K562 (cell line): ENCODE measurements around the gene SULT2B1. TPM values are rescaled to one million over a fixed set of nuclear protein-coding genes. Genes with fewer than 3 reads are reported as not detected.
A peak's percentile ranks its signal among the peaks of the same experiment; 100 is the strongest.

Experiments
- BRF1 ChIP-seq: IDR thresholded peaks from 3 replicates; pipeline ENCODE4 v1.6.1; 2011; ENCODE audit warnings: borderline replicate concordance, mild to moderate bottlenecking; ENCODE audit not compliant: insufficient read length; ENCODE audit errors: extremely low read depth
- CBFB ChIP-seq: sonication (generic); formaldehyde crosslinking; IDR thresholded peaks from 2 replicates; pipeline ENCODE4 v1.4.0; 2020; ENCODE audit warnings: mild to moderate bottlenecking, missing genetic modification reagents
- CBX3 ChIP-seq, 2 experiments: IDR thresholded peaks; 1 replicate in 1 of 2; 2 replicates in 1 of 2; pipeline ENCODE4 v1.6.1; 2012; ENCODE audit warnings: inconsistent platforms in 2 of 2, low read length in 2 of 2, borderline replicate concordance in 1 of 2, control low read depth in 1 of 2
- CHD2 ChIP-seq: IDR thresholded peaks from 2 replicates; pipeline ENCODE4 v1.6.1; 2011; ENCODE audit warnings: low read depth, low read length
- CHD4 ChIP-seq: fragments of 200-600 bp; sonication (generic); IDR thresholded peaks from 3 replicates; pipeline ENCODE4 v1.6.1; 2012; ENCODE audit warnings: low read depth, mild to moderate bottlenecking, mixed read lengths, low read length, inconsistent platforms; ENCODE audit not compliant: insufficient read depth, insufficient replicate concordance, poor library complexity, severe bottlenecking
- CREB3 ChIP-seq: fragments of 450-650 bp; conservative IDR thresholded peaks from 2 replicates; pipeline ENCODE4 v1.6.1; 2016; ENCODE audit warnings: missing genetic modification characterization, low read depth, mild to moderate bottlenecking, missing compliant biosample characterization, moderate library complexity
- HINFP ChIP-seq: fragments of 450-650 bp; conservative IDR thresholded peaks from 2 replicates; pipeline ENCODE4 v1.6.1; 2016; ENCODE audit warnings: missing genetic modification characterization, low read depth, mild to moderate bottlenecking, control low read depth, missing compliant biosample characterization
- HOXB6 ChIP-seq: fragments of 250-450 bp; sonication (Bioruptor Pico); IDR thresholded peaks from 2 replicates; pipeline ENCODE4 v1.5.1; 2022; ENCODE audit warnings: mild to moderate bottlenecking, borderline replicate concordance
- MAFG ChIP-seq: fragments of 450-650 bp; conservative IDR thresholded peaks from 2 replicates; pipeline ENCODE4 v1.6.1; 2016; ENCODE audit warnings: missing genetic modification characterization, missing compliant biosample characterization
- NFATC3 ChIP-seq: fragments of 450-650 bp; IDR thresholded peaks from 2 replicates; pipeline ENCODE4 v1.6.1; 2017; ENCODE audit warnings: mild to moderate bottlenecking
- SIX5 ChIP-seq, 2 experiments: IDR thresholded peaks; 2 replicates each; pipeline ENCODE4 v1.6.1; 2011; ENCODE audit warnings: low read length in 2 of 2, borderline replicate concordance in 1 of 2, low read depth in 1 of 2, mild to moderate bottlenecking in 1 of 2, moderate library complexity in 1 of 2; ENCODE audit not compliant: insufficient read depth in 1 of 2
- SPI1 ChIP-seq: IDR thresholded peaks from 2 replicates; pipeline ENCODE4 v1.6.1; 2011; ENCODE audit warnings: low read depth, low read length, control low read depth, borderline replicate concordance
- STAT5B ChIP-seq: fragments of 250-450 bp; sonication (Bioruptor Pico); IDR thresholded peaks from 2 replicates; pipeline ENCODE4 v1.8.0; 2021; ENCODE audit warnings: mild to moderate bottlenecking, inconsistent platforms
- TOE1 ChIP-seq, 2 experiments: fragments of 450-650 bp in 1 of 2; sonication (generic) in 1 of 2; formaldehyde crosslinking in 1 of 2; IDR thresholded peaks; 2 replicates each; pipeline versions ENCODE4 v1.7.1 to v1.8.0; 2016 to 2022; ENCODE audit warnings: borderline replicate concordance in 2 of 2, mild to moderate bottlenecking in 2 of 2, antibody characterized with exemption in 1 of 2, inconsistent platforms in 1 of 2, low read depth in 1 of 2, missing genetic modification reagents in 1 of 2, moderate library complexity in 1 of 2
- TRIM28 ChIP-seq: fragments of 450-650 bp; IDR thresholded peaks from 2 replicates; pipeline ENCODE4 v1.6.1; 2017
- XRCC3 ChIP-seq: fragments of 450-650 bp; IDR thresholded peaks from 2 replicates; pipeline ENCODE4 v1.6.1; 2017; ENCODE audit warnings: mild to moderate bottlenecking, moderate library complexity
- ZNF263 ChIP-seq: sonication (generic); formaldehyde crosslinking; IDR thresholded peaks from 2 replicates; pipeline ENCODE4 v1.8.0; 2022; ENCODE audit warnings: mild to moderate bottlenecking, missing genetic modification reagents, borderline replicate concordance
- ZNF75A ChIP-seq: fragments of 450-650 bp; formaldehyde crosslinking; IDR thresholded peaks from 2 replicates; pipeline ENCODE4 v1.4.0; 2020; ENCODE audit warnings: mild to moderate bottlenecking
- polyA plus RNA-seq, 8 experiments: library from polyadenylated mRNA; depleted of rRNA in 4 of 8; stranded (reverse) in 5 of 8; unstranded in 3 of 8; fragments of >200 nt; fragmentation: Nextera tagmentation in 2 of 8; fragmentation: Illumina TruSeq in 1 of 8; extraction: Ambion mirVana in 2 of 8; extraction: Trizol in 1 of 8; gene quantifications; 2 replicates each; pipeline versions ENCODE4 v1.2.1 to v1.2.3, GENCODE V29; 2011 to 2014; ENCODE audit warnings: inconsistent platforms in 1 of 8, missing spikeins in 1 of 8
- total RNA-seq, 7 experiments: library from RNA; depleted of rRNA in 6 of 7; stranded (reverse); fragments of >200 nt in 6 of 7; fragmentation: Illumina TruSeq in 2 of 7; extraction: Trizol in 2 of 7; gene quantifications; 2 replicates each; pipeline versions ENCODE4 v1.2.1 to v1.2.3, GENCODE V29; 2011 to 2021; ENCODE audit warnings: low replicate concordance in 1 of 7
- TF ChIP-seq, protein P1 (sequence below): sonication (generic); formaldehyde crosslinking; IDR thresholded peaks from 2 replicates; pipeline ENCODE4 v1.8.0; 2022; ENCODE audit warnings: mild to moderate bottlenecking, missing genetic modification reagents

Gene SULT2B1
- total and polyA plus RNA-seq, 9 of the 15 experiments (the other 6 are each of a cell fraction or from before 2014, with no cell fraction given): 0.09 to 0.62 (median 0.22) TPM; not detected in 2

GRCh38 chr19:48560095-48560530 is 8.1 kb downstream of the SULT2B1 start (continued):
- TF ChIP-seq, protein P1, sequence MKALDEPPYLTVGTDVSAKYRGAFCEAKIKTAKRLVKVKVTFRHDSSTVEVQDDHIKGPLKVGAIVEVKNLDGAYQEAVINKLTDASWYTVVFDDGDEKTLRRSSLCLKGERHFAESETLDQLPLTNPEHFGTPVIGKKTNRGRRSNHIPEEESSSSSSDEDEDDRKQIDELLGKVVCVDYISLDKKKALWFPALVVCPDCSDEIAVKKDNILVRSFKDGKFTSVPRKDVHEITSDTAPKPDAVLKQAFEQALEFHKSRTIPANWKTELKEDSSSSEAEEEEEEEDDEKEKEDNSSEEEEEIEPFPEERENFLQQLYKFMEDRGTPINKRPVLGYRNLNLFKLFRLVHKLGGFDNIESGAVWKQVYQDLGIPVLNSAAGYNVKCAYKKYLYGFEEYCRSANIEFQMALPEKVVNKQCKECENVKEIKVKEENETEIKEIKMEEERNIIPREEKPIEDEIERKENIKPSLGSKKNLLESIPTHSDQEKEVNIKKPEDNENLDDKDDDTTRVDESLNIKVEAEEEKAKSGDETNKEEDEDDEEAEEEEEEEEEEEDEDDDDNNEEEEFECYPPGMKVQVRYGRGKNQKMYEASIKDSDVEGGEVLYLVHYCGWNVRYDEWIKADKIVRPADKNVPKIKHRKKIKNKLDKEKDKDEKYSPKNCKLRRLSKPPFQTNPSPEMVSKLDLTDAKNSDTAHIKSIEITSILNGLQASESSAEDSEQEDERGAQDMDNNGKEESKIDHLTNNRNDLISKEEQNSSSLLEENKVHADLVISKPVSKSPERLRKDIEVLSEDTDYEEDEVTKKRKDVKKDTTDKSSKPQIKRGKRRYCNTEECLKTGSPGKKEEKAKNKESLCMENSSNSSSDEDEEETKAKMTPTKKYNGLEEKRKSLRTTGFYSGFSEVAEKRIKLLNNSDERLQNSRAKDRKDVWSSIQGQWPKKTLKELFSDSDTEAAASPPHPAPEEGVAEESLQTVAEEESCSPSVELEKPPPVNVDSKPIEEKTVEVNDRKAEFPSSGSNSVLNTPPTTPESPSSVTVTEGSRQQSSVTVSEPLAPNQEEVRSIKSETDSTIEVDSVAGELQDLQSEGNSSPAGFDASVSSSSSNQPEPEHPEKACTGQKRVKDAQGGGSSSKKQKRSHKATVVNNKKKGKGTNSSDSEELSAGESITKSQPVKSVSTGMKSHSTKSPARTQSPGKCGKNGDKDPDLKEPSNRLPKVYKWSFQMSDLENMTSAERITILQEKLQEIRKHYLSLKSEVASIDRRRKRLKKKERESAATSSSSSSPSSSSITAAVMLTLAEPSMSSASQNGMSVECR (CRISPR knock-in tag): no peak
- TF ChIP-seq ZNF75A (CRISPR knock-in tag): no peak
- TF ChIP-seq NFATC3: no peak
- TF ChIP-seq TOE1 (IDR thresholded peaks at IDR 0.05; ENCODE audit: borderline replicate concordance): no peak
- no peak for TF ChIP-seq TOE1 (CRISPR knock-in tag; IDR thresholded peaks at IDR 0.05; ENCODE audit: borderline replicate concordance, low read depth)
- TF ChIP-seq BRF1: no peak
- no peak for TF ChIP-seq STAT5B (CRISPR knock-in tag)
- TF ChIP-seq CHD4: peak; percentile 94
- TF ChIP-seq ZNF263 (CRISPR knock-in tag): no peak
- no peak for TF ChIP-seq CBFB (CRISPR knock-in tag)
- TF ChIP-seq TRIM28: no peak
- no peak for TF ChIP-seq CREB3 (tag)
- TF ChIP-seq MAFG (tag): peak; percentile 71
- no peak for TF ChIP-seq HINFP (tag)
- TF ChIP-seq CHD2: no peak
- no peak for TF ChIP-seq HOXB6
- TF ChIP-seq CBX3 (IDR thresholded peaks at IDR 0.05; ENCODE audit: borderline replicate concordance in 1 of 2, low read length in 2 of 2): peak in 1 of 2 experiments; percentile 45; a peak in 1 of 3 replicates
- TF ChIP-seq SPI1: no peak
- TF ChIP-seq SIX5 (IDR thresholded peaks at IDR 0.05; ENCODE audit: borderline replicate concordance in 1 of 2, insufficient read depth in 1 of 2, low read depth in 1 of 2, low read length in 2 of 2): no peak
- TF ChIP-seq XRCC3: no peak
